ENCODE measurements around the gene TESPA1. TPM values are rescaled to one million over a fixed set of nuclear protein-coding genes. Genes with fewer than 3 reads are reported as not detected.
A peak's percentile ranks its signal among the peaks of the same experiment; 100 is the strongest.

The TESPA1 gene
- total and polyA plus RNA-seq, 9 of the 15 experiments (the other 6 are each of a cell fraction or from before 2014, with no cell fraction given) = 0.72 to 7.1 (median 2.4) TPM

GRCh38 chr12:54933376-54933775 lies 51.2 kb downstream of the TESPA1 start (continued):
- TF ChIP-seq ESRRB (CRISPR knock-in tag; IDR thresholded peaks at IDR 0.05; ENCODE audit: borderline replicate concordance) (no peak), ZBTB5 (IDR thresholded peaks at IDR 0.05) (no peak), RCOR1 (IDR thresholded peaks at IDR 0.05; ENCODE audit: borderline replicate concordance in 1 of 2, low read depth in 2 of 2, low read length in 2 of 2) (peak in 1 of 2 experiments; percentile 9; a peak in 1 of 4 replicates), ZNF253 (CRISPR knock-in tag; conservative IDR thresholded peaks at IDR 0.05) (no peak), RBFOX2 (IDR thresholded peaks at IDR 0.05; ENCODE audit: low read depth, low read length) (no peak), RFX5 (IDR thresholded peaks at IDR 0.05; ENCODE audit: low read depth, low read length) (no peak), ZBTB8A (IDR thresholded peaks at IDR 0.05; ENCODE audit: partially characterized antibody) (no peak), TRIM24 (IDR thresholded peaks at IDR 0.05) (0 out of 4 replicates have a peak, but pooled peaks of 1 of the 2 experiments have one; percentile 10), RBBP5 (IDR thresholded peaks at IDR 0.05; ENCODE audit: borderline replicate concordance, insufficient read depth, low read length, poor library complexity, severe bottlenecking) (no peak), EWSR1 (IDR thresholded peaks at IDR 0.05; ENCODE audit: borderline replicate concordance, low read depth, partially characterized antibody) (no peak), KLF6 (CRISPR knock-in tag; IDR thresholded peaks at IDR 0.05; ENCODE audit: borderline replicate concordance) (peak; percentile 43; the same call in 1 of the 2 replicates), ELF4 (CRISPR knock-in tag; IDR thresholded peaks at IDR 0.05) (no peak), ZNF444 (CRISPR knock-in tag; IDR thresholded peaks at IDR 0.05) (no peak), JUND (IDR thresholded peaks at IDR 0.05; ENCODE audit: borderline replicate concordance, low read depth, low read length) (peak; percentile 24; the same call in 1 of the 2 replicates), JUND (tag; IDR thresholded peaks at IDR 0.05; ENCODE audit: borderline replicate concordance, low read depth, low read length) (no peak), CBFA2T2 (conservative IDR thresholded peaks at IDR 0.05) (0 out of 2 replicates have a peak, but pooled peaks have one; percentile 23), CREB5 (CRISPR knock-in tag; IDR thresholded peaks at IDR 0.05) (no peak)
- TF ChIP-seq, protein P1, sequence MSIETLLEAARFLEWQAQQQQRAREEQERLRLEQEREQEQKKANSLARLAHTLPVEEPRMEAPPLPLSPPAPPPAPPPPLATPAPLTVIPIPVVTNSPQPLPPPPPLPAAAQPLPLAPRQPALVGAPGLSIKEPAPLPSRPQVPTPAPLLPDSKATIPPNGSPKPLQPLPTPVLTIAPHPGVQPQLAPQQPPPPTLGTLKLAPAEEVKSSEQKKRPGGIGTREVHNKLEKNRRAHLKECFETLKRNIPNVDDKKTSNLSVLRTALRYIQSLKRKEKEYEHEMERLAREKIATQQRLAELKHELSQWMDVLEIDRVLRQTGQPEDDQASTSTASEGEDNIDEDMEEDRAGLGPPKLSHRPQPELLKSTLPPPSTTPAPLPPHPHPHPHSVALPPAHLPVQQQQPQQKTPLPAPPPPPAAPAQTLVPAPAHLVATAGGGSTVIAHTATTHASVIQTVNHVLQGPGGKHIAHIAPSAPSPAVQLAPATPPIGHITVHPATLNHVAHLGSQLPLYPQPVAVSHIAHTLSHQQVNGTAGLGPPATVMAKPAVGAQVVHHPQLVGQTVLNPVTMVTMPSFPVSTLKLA (conservative IDR thresholded peaks at IDR 0.05) = no peak
- TF ChIP-seq, protein P2, sequence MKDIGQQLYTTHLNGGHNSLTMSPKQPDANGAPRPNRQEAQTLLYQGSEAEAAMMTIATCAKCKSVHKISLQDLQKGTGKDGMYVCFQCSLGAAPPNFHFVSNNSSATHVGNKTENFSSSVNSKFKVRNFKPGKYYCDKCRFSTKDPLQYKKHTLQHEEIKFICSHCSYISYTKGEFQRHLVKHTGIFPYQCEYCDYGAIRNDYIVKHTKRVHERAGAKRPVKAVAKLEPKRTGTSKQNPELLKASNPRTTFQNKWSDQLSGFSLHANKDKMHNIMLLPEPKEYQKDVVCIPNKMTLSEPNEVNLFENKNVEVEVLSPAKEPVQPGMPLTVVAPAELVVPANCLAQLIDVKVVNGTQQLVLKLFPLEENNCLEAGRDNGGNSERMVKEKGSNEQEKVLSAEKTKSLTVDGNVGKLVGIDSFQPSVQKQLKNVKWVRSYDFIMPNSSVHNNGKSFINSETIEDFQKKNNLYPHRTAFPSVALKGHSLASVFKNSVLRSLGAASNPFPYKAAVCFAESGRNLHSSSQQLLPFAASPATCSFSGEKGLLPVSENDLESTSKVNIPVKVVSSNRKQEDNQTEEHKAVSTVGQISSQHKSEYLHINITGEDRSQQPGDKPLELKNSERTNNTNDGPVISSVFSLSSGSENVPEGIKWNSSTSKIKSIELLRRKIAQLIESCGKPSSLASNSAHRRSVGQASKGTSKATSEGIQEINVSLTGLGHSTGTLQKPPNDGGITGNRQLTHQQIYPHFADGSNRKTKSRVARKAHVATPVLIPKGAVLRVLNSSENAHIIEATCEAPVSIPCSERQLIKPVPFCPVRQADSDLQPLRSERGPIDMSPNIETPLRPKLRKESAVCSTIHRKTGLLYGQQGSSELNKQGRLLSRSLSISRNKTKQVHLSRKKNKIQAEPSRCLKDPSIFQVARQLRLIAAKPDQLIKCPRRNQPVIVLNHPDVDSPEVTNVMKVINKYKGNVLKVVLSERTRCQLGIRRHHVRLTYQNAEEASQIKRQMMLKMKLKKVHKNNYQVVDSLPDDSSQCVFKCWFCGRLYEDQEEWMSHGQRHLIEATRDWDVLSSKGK (CRISPR knock-in tag; IDR thresholded peaks at IDR 0.05) = no peak
